GM19193 (cell line): Measurements from ENCODE around the gene PCDHGA8.
"Not testable (repeated sequence)": the region's sequence is repeated elsewhere in the genome, so short reads cannot be mapped to it uniquely, and the experiment has no call there.

Source experiments
- POLR2A ChIP-seq: IDR thresholded peaks from 4 replicates; pipeline ENCODE4 v1.6.1; 2011; ENCODE audit not compliant: insufficient read depth, insufficient read length; ENCODE audit errors: extremely low read depth

Gene PCDHGA8

DNA sequence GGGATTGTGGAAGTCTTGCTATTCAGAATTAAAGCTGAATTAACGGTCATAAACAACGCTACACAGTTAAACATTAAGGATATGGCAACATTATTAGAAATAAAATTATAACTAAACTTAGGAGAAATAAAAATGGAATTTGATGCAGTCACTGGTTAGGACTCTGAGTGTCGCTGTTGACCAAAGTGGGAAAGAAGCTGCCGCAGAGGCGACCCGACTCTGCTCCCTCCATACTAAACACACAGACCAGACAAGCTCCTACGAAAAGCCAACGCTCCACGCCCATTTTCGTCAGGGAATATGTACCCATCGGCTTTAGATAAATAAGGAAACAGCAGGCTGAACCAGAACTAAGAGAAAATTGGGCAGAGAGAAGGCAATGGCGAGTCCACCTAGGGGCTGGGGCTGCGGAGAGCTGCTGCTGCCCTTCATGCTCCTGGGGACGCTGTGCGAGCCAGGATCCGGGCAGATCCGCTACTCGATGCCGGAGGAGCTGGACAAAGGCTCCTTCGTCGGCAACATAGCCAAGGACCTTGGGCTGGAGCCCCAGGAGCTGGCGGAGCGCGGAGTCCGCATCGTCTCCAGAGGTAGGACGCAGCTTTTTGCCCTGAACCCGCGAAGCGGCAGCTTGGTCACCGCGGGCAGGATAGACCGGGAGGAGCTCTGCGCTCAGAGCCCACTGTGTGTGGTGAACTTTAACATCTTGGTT lies 28.3 kb upstream of the PCDHGA8 start, which contains the start of gene PCDHGA5:
Gene PCDHGA5, plus strand, starts transcription at position 211 of the 709 bp plus-strand sequence. Its CDS starts 169 bp downstream, at position 380.
- TF ChIP-seq POLR2A = no peak

DNA sequence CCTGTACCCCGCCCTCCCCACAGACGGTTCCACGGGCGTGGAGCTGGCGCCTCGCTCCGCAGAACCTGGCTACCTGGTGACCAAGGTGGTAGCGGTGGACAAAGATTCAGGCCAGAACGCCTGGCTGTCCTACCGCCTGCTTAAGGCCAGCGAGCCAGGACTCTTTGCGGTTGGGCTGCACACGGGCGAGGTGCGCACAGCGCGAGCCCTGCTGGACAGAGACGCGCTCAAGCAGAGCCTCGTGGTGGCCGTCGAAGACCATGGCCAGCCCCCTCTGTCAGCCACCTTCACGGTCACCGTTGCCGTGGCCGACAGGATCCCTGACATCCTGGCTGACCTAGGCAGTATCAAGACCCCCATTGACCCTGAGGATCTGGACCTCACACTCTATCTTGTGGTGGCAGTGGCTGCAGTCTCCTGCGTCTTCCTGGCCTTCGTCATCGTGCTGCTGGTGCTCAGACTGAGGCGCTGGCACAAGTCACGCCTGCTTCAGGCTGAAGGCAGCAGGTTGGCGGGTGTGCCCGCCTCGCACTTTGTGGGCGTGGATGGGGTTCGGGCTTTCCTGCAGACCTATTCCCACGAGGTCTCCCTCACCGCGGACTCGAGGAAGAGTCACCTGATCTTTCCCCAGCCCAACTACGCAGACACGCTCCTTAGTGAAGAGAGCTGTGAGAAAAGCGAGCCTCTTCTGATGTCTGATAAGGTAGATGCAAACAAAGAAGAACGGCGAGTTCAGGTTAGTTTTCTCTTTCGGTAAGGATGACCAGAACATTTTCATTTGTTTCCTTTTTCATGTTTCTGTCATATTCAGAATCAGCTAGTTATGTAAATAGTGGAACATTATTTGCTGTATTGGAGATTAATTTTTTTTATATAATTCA lies 26.2 kb upstream of the PCDHGA8 start:
- TF ChIP-seq POLR2A = no peak

DNA sequence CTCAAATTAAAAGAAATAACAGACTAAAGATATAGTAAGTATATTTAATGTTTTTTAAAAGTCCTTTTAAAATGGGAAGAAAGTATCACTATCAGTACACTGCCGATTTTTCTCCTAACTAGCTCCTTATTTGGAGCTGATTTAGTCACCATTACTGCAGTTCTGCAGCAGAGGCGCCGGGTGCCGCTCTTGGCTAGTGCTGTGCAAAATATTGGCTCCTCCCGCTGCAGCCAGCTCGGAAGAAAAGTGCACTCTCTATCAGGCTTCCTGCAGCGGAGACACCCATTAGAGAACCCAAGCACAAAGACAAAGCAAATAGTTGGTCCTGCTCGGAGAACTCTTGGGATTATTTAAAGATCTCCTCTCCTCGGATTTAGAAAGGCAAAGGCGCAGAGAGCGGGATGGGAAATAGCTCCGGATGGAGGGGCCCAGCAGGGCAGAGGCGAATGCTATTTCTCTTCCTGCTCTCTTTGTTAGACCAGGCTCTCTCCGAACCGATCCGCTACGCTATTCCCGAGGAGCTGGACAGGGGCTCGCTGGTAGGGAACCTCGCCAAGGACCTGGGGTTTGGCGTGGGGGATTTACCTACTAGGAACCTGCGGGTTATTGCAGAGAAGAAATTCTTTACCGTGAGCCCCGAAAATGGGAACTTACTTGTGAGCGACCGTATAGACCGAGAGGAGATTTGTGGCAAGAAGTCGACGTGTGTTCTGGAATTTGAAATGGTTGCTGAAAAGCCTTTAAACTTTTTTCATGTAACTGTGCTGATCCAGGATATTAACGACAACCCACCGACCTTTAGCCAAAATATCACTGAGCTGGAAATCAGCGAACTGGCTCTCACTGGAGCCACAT lies 22.2 kb upstream of the PCDHGA8 start, which contains the start of gene PCDHGB3:
Gene PCDHGB3, plus strand, starts transcription at position 249 of the 855 bp plus-strand sequence. Its CDS starts 153 bp downstream, at position 402.
- no peak for TF ChIP-seq POLR2A

DNA sequence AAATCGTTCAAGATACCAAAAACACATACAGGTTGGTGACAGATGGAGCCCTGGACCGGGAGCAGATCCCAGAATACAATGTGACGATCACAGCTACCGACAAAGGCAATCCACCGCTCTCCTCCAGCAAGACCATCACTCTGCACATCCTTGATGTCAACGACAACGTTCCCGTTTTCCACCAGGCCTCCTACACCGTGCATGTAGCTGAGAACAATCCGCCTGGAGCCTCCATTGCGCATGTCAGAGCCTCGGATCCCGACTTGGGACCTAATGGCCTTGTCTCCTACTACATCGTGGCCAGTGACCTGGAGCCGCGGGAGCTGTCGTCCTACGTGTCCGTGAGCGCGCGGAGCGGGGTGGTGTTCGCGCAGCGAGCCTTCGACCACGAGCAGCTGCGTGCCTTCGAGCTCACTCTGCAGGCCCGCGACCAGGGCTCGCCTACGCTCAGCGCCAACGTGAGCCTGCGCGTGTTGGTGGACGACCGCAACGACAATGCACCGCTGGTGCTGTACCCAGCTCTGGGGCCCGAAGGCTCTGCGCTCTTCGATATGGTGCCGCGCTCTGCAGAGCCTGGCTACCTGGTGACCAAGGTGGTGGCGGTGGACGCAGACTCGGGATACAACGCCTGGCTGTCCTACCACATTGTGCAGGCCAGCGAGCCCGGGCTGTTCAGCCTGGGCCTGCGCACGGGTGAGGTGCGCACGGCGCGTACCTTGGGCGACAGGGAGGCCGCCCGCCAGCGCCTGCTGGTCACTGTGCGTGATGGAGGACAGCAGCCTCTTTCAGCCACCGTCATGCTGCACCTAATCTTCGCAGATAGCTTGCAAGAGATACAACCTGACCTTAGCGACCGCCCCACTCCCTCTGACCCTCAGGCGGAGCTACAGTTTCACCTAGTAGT lies 20.6 kb upstream of the PCDHGA8 start:
- no peak for TF ChIP-seq POLR2A

DNA sequence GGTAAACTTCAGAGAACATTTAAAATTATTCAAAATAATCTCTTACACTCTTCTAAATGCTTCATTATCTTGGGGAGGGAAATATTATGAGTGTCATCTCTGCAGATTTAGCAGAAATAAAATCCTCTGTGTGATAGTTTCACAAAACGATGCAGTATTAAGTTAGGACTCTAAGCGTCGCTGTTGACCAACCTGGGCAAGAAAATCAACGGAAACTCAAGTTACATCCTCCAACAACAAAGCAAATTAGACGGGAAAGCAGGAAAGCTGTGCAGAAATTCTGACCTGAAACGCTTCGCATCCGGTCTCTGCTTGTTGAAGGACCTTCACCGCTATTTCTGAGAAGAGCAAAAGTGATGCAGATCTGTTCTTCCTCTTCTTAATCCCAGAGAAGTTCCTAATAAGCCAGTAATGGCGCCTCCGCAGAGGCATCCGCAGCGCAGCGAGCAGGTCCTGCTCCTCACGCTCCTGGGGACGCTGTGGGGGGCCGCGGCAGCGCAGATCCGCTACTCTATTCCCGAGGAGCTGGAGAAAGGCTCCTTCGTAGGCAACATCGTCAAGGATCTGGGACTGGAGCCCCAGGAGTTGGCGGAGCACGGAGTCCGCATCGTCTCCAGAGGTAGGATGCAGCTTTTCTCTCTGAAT lies 18.6 kb upstream of the PCDHGA8 start, which contains the start of gene PCDHGA6:
Gene PCDHGA6, plus strand, starts transcription at position 219 of the 645 bp plus-strand sequence. Its CDS starts 193 bp downstream, at position 412.
- no peak for TF ChIP-seq POLR2A

DNA sequence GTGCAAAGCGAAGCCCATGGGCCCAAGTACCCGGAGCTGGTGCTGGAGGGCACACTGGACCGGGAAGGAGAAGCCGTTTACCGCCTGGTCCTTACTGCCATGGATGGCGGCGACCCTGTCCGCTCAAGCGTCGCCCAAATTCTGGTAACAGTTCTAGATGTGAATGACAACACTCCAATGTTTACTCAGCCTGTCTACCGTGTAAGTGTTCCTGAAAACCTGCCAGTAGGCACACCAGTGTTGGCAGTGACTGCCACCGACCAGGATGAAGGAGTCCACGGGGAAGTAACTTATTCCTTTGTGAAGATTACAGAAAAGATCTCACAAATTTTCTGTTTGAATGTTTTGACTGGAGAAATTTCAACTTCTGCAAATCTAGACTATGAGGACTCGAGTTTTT lies 17.8 kb upstream of the PCDHGA8 start:
- no peak for TF ChIP-seq POLR2A

DNA sequence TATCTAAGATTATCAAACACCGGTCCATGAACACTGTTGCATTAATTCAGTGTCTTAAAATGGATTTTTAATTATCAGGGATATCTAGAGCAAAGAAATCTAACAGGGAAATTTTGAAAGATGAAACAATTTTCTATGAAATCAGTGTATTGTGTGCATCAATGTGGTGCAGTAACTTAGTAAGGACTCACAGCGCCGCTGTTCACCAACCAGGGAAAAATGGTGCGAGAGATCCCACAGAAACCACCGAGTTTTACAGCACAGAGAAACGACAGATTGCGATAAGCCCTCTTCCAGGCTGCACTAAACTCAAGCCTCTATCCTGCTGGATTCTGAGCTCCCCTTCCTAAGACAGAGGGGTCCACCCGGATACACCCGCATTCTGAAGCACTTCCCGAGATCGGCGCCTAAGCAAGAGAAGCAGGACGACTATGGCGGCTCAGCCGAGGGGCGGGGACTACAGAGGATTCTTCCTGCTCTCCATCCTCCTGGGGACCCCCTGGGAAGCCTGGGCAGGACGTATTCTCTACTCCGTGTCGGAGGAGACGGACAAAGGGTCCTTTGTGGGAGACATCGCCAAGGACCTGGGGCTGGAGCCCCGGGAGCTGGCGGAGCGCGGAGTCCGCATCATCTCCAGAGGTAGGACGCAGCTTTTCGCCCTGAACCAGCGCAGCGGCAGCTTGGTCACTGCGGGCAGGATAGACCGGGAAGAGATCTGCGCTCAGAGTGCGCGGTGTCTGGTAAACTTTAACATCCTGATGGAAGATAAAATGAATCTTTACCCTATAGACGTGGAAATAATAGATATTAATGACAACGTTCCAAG lies 9.8 kb upstream of the PCDHGA8 start, which contains the start of gene PCDHGA7:
Gene PCDHGA7, plus strand, starts transcription at position 274 of the 826 bp plus-strand sequence. Its CDS starts 158 bp downstream, at position 432.
- TF ChIP-seq POLR2A = no peak

DNA sequence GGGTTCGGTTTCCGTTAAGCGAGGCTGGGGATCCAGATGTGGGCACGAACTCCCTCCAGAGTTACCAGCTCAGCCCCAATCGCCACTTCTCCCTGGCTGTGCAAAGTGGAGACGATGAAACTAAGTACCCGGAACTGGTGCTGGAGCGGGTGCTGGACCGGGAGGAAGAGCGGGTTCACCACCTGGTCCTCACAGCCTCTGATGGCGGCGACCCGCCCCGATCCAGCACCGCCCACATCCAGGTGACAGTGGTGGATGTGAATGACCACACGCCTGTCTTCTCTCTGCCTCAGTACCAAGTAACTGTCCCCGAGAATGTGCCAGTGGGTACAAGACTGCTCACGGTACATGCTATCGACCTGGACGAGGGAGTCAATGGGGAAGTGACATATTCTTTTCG lies 9.1 kb upstream of the PCDHGA8 start:
- no peak for TF ChIP-seq POLR2A

DNA sequence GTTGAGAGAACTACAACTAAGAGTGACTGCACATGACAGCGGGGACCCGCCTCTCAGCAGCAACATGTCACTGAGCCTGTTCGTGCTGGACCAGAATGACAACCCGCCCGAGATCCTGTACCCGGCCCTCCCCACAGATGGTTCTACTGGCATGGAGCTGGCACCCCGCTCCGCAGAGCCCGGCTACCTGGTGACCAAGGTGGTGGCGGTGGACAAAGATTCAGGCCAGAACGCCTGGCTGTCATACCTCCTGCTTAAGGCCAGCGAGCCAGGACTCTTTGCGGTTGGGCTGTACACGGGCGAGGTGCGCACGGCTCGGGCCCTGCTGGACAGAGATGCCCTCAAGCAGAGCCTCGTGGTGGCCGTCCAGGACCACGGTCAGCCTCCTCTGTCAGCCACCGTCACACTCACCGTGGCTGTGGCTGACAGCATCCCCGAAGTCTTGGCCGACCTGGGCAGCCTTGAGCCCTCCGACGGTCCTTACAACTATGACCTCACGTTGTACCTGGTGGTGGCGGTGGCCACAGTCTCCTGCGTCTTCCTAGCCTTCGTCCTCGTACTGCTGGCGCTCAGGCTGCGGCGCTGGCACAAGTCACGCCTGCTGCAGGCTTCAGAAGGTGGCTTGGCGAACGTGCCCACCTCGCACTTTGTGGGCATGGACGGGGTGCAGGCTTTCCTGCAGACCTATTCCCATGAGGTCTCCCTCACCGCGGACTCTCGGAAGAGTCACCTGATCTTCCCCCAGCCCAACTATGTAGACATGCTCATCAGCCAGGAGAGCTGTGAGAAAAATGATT lies 7.8 kb upstream of the PCDHGA8 start:
- TF ChIP-seq POLR2A = no peak

DNA sequence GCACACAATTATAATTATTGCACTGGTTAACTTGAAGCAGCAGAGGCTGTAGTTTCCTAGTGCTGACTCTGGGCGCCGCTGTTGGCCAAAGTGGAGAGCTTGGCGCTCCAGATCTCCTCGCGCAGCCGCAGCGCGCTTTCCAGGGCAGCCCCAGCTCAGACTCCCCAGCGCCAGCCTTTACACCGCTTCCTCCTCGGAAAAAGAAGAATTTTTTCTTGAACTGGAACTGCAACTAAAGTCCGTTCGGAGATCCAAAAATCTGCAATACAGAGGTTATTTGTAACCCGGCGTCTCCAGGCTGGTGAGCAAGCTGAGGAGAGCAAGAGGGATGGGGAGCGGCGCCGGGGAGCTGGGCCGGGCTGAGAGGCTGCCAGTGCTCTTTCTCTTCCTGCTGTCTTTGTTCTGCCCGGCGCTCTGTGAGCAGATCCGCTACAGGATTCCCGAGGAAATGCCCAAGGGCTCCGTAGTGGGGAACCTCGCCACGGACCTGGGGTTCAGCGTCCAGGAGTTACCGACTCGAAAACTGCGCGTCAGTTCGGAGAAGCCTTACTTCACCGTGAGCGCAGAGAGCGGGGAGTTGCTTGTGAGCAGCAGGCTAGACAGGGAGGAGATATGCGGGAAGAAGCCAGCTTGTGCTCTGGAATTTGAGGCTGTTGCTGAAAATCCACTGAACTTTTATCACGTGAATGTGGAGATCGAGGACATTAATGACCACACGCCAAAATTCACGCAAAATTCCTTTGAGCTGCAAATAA lies 4.7 kb upstream of the PCDHGA8 start, which contains the start of gene PCDHGB4:
Gene PCDHGB4, plus strand, starts transcription at position 142 of the 755 bp plus-strand sequence. Its CDS starts 187 bp downstream, at position 329.
- not testable (repeated sequence) for TF ChIP-seq POLR2A

DNA sequence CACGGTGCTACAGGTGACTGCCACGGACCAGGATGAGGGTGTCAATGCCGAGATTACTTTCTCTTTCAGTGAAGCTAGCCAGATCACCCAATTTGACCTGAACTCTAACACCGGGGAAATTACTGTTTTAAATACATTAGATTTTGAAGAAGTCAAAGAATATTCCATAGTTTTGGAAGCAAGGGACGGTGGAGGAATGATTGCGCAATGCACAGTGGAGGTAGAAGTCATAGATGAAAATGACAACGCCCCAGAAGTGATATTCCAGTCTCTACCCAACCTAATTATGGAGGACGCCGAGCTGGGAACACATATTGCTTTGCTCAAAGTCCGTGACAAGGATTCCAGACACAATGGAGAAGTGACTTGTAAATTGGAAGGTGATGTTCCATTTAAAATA lies 3.8 kb upstream of the PCDHGA8 start:
- no peak for TF ChIP-seq POLR2A
